Peyer's patch (tissue), 4 donors: Measurements from ENCODE around the gene AGAP1. TPM values are rescaled to one million over a fixed set of nuclear protein-coding genes. Genes with fewer than 3 reads are reported as not detected.
A peak's percentile ranks its signal among the peaks of the same experiment; 100 is the strongest.

ENCODE experiments used
- DNase-seq, 3 donors: peaks; one replicate each; pipeline ENCODE4 v3.0.0-alpha.2; 2017 to 2019
- H3K27ac ChIP-seq, 4 donors: fragments of 200-600 bp; sonication (generic); one replicate each; pipeline ENCODE4 v1.5.1; 2016 to 2019
- H3K27me3 ChIP-seq, 2 donors: fragments of 200-600 bp; sonication (generic); one replicate each; pipeline ENCODE4 v1.5.1; 2019
- H3K36me3 ChIP-seq, 3 donors: fragments of 200-600 bp; sonication (generic); one replicate each; pipeline ENCODE4 v1.5.1; 2016 to 2019
- H3K4me1 ChIP-seq, 4 donors: fragments of 200-600 bp; sonication (generic); one replicate each; pipeline ENCODE4 v1.5.1; 2016 to 2019
- H3K4me3 ChIP-seq, 4 donors: fragments of 200-600 bp; sonication (generic); 1 replicate in 3 of 4; 2 replicates in 1 of 4; pipeline ENCODE4 v1.5.1; 2016 to 2019; ENCODE audit warnings: mild to moderate bottlenecking in 1 of 4
- H3K9me3 ChIP-seq, 4 donors: fragments of 200-600 bp; sonication (generic); one replicate each; pipeline ENCODE4 v1.5.1; 2016 to 2019; ENCODE audit warnings: mild to moderate bottlenecking in 1 of 4
- CTCF ChIP-seq, 6 experiments: fragments of 450-650 bp in 4 of 6; fragments of 200-600 bp in 2 of 6; sonication (generic) in 1 of 6; IDR thresholded peaks; one replicate each; pipeline ENCODE4 v1.5.1; 2017 to 2019; ENCODE audit warnings: antibody characterized with exemption in 6 of 6, mild to moderate bottlenecking in 3 of 6, moderate library complexity in 1 of 6
- POLR2A ChIP-seq, 2 donors: fragments of 450-650 bp; IDR thresholded peaks; one replicate each; pipeline ENCODE4 v1.5.1; 2017; ENCODE audit warnings: antibody characterized with exemption in 2 of 2, mild to moderate bottlenecking in 2 of 2, moderate library complexity in 2 of 2
- total RNA-seq, 4 donors: library from RNA; depleted of rRNA; stranded (reverse); fragments of >200 nt; gene quantifications; one replicate each; pipeline ENCODE4 v1.1.0, GENCODE V29; 2016

Gene AGAP1
- total RNA-seq, 4 donors from 2014 or later, result 55.7 to 79.1 (median 66.9) TPM

GRCh38 chr2:236161082-236161462 is 667.2 kb downstream of the AGAP1 start:
- no peaks in the 10 kb centered on the region for H3K36me3 ChIP-seq
- H3K4me3 ChIP-seq, result no peak overlapping the region
- no peaks in the 10 kb centered on the region for H3K9me3 ChIP-seq
- H3K27me3 ChIP-seq, result peaks cover 0 to 50% of the 10 kb centered on the region in 2 donors
- H3K27ac ChIP-seq, result no peak overlapping the region
- DNase-seq, result no peak
- no peak for TF ChIP-seq POLR2A (IDR thresholded peaks at IDR 0.05)
- peaks cover 0 to 28% (median 0%) of the 10 kb centered on the region in 4 donors for H3K4me1 ChIP-seq

DNA sequence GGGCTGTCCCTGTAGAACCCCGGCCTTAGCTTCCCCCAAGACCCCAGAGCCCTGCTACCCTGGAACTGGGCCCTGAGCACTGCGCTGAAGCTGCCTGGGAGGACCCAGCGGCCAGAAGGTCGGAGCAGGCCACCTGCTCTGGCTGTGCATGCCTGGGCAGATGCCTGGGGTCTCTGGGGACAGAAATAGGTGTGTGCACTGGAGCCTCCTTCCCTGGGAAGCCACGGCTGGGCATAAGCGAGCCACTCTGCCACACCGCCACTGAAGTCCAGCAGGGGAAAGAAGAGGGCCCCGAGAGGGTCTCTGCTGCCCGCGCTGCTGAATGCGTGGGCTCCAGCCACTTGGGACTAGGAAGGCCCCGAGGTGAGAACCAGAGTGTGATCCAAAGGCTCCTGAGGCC is 667.7 kb downstream of the AGAP1 start:
- H3K27ac ChIP-seq, result no peak overlapping the region
- TF ChIP-seq POLR2A (IDR thresholded peaks at IDR 0.05), result no peak
- H3K9me3 ChIP-seq, result no peaks in the 10 kb centered on the region
- no peaks in the 10 kb centered on the region for H3K36me3 ChIP-seq
- no peak overlapping the region for H3K4me3 ChIP-seq
- H3K27me3 ChIP-seq, result peaks cover 0 to 55% of the 10 kb centered on the region in 2 donors
- H3K4me1 ChIP-seq, result peaks cover 0 to 33% (median 0%) of the 10 kb centered on the region in 4 donors
- no peak for DNase-seq

- Histone ChIP-seq H3K36me3 (no peaks in the 10 kb centered on the region), H3K4me3 (no peak overlapping the region), H3K4me1 (peaks cover 0 to 40% (median 0%) of the 10 kb centered on the region in 4 donors), H3K27ac (no peak overlapping the region), H3K9me3 (no peaks in the 10 kb centered on the region), H3K27me3 (peaks cover 0 to 60% of the 10 kb centered on the region in 2 donors)
- DNase-seq, result no peak
- TF ChIP-seq CTCF (IDR thresholded peaks at IDR 0.05), result no peak
- TF ChIP-seq POLR2A (IDR thresholded peaks at IDR 0.05), result no peak
Observed at GRCh38 chr2:236162031-236162845, 668.4 kb downstream of the AGAP1 start.

DNA sequence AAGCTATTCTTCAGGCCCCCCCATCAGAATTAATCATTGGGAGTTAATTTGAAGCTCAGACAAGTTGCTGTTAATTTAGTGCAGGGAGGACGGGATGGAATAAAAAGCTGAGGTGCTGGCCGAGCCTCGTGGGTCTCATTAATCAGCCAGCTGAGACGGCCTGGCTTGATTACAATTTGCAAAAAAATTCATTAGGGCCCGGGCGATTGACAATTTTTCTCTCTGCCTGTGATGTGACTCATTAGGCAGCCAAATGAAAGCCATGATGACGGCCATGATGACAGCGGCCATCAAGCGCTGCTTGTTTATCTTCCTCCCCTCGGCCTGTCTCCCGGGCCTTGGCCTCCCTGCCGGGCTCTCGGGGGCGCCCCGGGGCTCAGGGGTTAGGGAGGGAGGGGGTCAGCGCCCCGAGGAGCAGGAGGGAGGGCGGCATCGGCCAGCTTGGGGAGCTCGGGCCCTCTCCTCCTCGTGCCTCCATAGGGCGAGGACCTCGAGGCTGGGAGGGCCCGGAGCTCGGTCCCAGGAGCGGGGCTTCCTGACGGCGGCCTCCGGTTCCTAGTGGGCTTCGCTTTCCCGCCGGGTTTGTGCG is 669.1 kb downstream of the AGAP1 start:
- no peak for DNase-seq
- Histone ChIP-seq H3K27ac (no peak overlapping the region), H3K36me3 (no peaks in the 10 kb centered on the region), H3K9me3 (no peaks in the 10 kb centered on the region), H3K4me1 (peaks cover 0 to 47% (median 2%) of the 10 kb centered on the region in 4 donors), H3K27me3 (peaks cover 0 to 68% of the 10 kb centered on the region in 2 donors), H3K4me3 (no peak overlapping the region)
- TF ChIP-seq POLR2A (IDR thresholded peaks at IDR 0.05), result no peak
- no peak for TF ChIP-seq CTCF (IDR thresholded peaks at IDR 0.05)

GRCh38 chr2:236163471-236164200 is 669.8 kb downstream of the AGAP1 start:
- Histone ChIP-seq H3K4me3 (peak overlapping the region in 3 of 4 donors; percentile 19 to 44 (median 29)), H3K27me3 (peaks cover 0 to 74% of the 10 kb centered on the region in 2 donors)

More at GRCh38 chr2:236163471-236164200, 669.8 kb downstream of the AGAP1 start:
- no peak for TF ChIP-seq POLR2A (IDR thresholded peaks at IDR 0.05)
- TF ChIP-seq CTCF (IDR thresholded peaks at IDR 0.05), result no peak
- no peak for DNase-seq
- H3K36me3 ChIP-seq, result no peaks in the 10 kb centered on the region
- peaks cover 0 to 54% (median 4%) of the 10 kb centered on the region in 4 donors for H3K4me1 ChIP-seq
- H3K27ac ChIP-seq, result no peak overlapping the region
- peaks cover 0 to 6% (median 0%) of the 10 kb centered on the region in 4 donors for H3K9me3 ChIP-seq
